HG02943 (cell line): Measurements from ENCODE around the gene SLC45A3.

Experiments
- ATAC-seq: cut with Tn5 transposase; IDR thresholded peaks from one replicate; pipeline ENCODE4 v1.9.1; 2021; ENCODE audit warnings: mild to moderate bottlenecking, low read depth, moderate library complexity; ENCODE audit not compliant: unreplicated experiment

The SLC45A3 gene

DNA sequence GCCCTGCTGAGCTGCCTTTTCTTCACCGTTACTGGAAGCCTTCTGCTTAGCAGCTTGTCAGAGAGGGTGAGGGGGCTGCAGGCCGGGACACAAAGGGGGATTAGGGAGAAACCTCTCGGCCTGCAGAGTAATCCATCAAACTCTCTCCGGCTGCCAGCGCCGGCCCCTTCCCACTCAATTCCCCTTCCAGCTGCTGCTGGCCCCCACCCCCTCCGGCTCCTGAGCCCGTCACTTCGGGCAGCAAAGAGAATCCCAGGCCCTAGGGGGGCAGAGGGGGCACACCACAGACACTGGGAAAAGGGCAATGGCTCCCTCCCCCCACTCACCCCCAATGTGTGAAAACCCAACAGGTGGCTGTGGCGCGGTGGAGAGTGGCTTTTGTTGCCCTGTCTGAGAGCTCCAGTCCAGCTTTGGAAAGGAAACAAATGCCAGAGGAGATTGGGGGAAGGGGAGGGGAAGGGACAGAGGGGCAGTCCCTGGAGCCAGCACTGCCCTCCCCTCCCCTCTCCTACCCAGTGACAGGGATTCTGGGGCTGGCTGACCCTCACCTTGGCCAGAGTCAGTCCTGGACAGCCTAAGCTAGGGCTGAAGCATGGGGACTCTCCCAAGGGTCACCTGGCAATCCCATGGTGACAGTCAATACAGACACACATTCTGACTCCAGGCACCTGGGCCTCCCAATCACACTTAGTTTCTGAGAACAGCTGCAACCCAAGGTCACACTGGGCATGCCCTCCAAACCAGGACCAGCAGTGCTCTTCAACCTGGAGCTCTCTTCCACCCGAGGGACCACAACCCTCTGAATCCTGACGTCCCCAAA lies 9.5 kb downstream of the SLC45A3 start:
- ATAC-seq = no peak

DNA sequence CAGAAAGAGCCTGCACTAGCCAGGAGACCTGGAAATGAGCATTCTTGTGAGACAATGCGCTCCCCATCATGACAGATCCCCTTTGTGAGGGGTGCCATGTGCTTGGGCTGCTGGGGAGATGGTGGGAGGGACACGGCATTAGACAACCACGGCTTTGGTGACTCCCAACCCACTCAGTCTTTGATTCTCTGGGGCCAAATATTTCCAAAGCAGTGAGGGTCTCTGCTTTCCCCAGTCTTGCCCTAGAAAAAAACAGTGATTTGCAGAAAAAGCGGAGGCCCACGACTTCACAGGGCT lies 10.2 kb downstream of the SLC45A3 start:
- no peak for ATAC-seq

GRCh38 chr1:205669341-205670149 lies 10.8 kb downstream of the SLC45A3 start:
- no peak for ATAC-seq

GRCh38 chr1:205668951-205669340 lies 11.4 kb downstream of the SLC45A3 start:
- no peak for ATAC-seq

DNA sequence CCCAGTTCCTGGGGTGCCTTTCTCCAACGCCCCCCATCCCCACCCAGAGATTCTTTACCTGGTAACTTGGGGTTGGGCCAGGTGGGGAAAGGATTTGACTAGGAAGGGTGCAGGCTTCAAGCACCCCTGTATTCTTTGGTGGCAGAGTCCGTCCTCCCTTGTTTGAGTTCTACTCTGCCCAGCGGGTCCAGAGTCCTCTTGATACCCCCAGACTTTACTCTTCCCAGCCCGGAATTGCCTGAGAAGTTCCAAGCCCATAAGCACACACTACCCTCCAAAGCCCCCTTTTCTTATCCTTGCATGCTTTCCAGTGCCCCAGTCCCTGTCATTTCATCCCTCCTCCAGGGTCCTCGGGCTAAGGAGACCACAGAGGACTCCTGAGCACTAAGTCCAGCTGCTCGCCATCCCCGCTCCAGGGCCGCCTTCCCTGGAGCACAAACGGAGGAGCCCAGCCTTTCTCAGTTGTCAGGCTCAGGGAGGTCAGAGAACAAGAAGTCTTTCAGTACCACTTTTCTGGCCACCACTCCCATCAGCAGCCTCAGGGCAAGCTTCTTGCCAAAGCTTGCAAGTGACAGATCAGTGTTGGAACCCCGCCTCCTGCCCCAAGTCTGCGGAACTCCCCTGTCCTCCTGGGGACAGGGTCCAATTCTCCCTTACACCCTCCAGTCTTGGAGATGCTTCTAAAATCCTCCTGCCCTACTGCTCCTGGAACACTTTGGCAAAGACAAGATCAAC lies 12.2 kb downstream of the SLC45A3 start:
- ATAC-seq = no peak

- no peak for ATAC-seq
These were observed 13.7 kb downstream of the SLC45A3 start for GRCh38 chr1:205666372-205667166.

- ATAC-seq = no peak
These were observed 14.9 kb downstream of the SLC45A3 start for GRCh38 chr1:205665201-205666045.

DNA sequence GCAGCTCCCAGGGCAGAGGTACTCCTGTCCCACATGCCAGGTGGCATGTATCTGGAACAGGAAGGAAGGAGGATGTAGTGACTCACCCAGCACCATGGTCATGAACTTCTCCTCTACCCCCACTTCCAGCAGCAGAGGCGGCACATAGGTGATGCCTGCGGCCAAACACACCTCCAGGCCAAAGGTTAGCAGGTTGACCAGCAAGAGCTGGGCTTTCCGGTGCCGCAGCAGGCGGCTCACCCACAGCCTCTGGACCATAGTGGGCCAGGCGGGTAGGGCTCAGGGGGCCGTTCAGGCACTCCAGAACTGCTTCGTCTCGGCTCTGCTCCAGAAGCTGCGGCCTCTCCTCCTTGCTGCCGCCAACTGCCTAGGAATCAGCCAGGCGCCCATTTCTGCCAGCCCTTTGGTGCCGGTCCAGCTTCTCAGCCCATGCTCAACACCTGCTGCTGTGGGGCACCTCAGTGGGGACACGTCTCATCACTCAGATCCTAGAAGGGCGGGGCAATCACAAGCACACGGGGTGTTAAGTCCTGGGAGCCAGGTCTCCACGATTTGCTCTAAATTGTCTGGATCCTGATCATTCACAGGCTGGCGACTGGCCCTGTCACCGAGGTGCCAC lies 15.8 kb downstream of the SLC45A3 start:
- no peak for ATAC-seq

- ATAC-seq = no peak
These were observed 16.9 kb downstream of the SLC45A3 start for GRCh38 chr1:205663286-205663936.

DNA sequence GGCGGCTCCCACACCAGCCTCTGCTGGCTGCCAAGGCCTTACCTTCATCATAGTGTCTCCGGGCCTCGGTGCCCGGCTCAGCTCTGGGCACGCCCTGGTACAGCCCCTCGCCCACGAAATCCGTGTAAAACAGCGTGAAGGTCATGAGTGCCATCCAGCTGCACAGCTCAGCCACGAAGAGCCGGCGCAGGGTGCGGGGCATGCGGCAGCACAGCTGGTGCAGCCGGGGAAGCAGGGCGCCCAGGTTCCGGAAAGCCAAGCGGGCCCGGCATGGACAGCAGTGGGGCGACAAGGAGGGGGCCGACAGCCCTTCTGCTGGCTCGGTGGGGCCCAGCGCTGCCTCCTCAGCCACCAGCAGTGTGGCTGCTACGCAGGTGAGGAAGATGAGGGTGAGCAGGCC lies 17.5 kb downstream of the SLC45A3 start:
- no peak for ATAC-seq

GRCh38 chr1:205662135-205662738 lies 18.1 kb downstream of the SLC45A3 start:
- no peak for ATAC-seq

DNA sequence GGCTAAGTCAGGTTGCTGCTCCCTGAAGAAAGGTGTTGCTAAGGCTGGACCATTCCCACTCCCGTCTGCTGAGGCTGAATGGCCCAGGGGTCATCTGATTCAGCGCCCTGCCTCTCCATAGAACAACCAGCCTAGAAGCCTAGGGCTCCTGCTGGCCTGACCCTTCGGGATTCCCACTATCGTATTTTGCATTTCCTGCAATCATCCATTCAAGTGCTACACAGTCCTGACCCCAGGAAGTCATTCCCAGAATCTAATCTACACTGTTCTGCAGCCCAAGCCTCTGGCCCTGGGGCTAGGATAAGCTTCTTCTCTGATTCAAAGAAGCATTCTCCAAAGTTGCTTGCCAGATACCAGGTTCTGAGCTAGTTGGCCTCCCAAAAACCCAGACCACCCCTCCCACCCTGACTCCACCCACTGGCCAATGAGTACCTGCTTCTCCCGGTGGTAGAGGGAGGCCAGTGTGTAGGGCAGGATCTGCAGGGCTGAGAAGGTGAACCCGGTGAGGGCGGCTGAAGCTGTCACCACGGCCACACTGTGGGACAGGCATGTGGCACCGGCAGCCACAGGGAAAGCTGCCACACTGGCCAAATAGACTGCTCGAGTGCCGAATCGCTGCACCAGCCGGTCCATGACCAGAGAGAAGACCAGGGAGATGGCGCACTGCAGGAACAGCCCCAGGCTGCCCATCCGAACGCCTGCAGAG lies 18.7 kb downstream of the SLC45A3 start:
- ATAC-seq = no peak

DNA sequence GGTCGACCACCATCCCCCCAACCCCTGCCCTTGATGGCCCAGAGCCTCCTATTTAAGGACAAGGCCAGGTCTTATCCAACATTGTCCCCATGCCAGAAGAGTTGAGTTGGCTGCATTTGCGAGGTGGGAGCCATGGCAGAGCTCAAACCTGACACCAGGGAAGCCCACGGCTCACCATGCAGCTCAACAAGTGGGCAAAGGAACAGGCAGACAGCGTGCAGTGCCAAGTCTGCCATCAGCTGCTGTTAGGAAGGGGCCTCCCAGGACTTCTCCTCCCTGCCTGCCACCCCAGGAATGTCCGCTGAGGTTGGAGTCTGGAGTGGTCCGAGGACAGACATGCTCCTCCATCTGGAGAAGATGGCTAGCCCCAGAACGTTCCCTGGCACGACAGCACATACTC lies 19.9 kb downstream of the SLC45A3 start:
- ATAC-seq = no peak

DNA sequence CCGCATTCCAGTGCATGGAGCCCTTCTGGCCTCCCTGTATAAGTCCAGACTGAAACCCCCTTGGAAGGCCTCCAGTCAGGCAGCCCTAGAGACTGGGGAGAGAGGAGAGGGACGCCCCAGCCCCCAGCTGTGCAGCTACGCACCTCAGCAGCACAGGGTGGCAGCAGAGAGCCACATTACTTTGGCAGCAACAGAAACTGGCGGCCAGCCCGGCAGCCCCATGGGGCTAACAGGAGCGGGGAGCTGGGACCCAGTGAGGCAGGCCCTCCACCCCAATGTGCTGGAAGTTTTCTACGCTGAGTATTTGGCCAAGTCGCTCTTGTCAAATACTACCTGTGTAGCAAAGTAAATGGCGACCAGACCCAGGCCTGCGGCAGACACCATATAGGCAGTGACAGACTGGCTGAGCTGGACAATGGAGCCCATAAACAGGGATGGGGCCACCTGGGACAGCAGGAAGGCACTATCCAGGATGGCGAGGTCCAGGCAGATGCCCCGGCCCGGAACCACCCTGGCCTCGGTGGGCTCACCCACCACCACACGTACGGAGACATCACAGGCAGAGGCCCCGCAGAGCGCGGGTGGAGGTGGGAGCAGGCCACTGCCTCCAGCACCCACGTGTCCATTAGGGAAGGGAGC lies 21.2 kb downstream of the SLC45A3 start:
- ATAC-seq = no peak

DNA sequence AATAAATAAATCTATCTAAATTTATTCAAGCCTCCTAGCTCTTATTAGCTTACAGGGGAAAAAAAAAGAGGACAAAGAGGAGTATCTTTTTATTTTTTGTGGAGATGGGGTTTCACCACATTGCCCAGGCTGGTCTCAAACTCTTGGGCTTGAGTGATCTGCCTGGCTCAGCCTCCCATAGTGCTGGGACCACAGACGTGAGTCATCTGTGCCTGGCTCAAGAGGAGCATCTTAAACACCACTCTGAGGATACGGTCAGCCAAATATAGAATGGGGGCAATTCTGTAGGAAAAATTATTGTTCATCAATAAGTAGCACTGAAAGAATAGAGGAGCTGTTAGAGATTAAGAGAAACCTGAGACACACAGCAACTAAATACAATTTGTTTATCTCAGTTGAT lies 24.1 kb downstream of the SLC45A3 start:
- no peak for ATAC-seq

GRCh38 chr1:205652984-205653383 lies 27.3 kb downstream of the SLC45A3 start:
- no peak for ATAC-seq

- no peak for ATAC-seq
These were observed 30.1 kb downstream of the SLC45A3 start for GRCh38 chr1:205650241-205650640.
